Body of pancreas (tissue), 4 donors: Measurements from ENCODE around the gene ARHGAP24.

Experiments used
- POLR2A ChIP-seq, 3 donors: fragments of 450-650 bp; IDR thresholded peaks; one replicate each; pipeline ENCODE4 v1.6.1; 2016; ENCODE audit warnings: antibody characterized with exemption in 3 of 3, mild to moderate bottlenecking in 2 of 3
- TF ChIP-seq, protein P1 (sequence below), 7 experiments: fragments of 450-650 bp in 4 of 7; fragments of 200-600 bp in 3 of 7; sonication (generic) in 3 of 7; IDR thresholded peaks; one replicate each; pipeline ENCODE4 v1.5.1; 2016 to 2019; ENCODE audit warnings: antibody characterized with exemption in 7 of 7

DNA sequence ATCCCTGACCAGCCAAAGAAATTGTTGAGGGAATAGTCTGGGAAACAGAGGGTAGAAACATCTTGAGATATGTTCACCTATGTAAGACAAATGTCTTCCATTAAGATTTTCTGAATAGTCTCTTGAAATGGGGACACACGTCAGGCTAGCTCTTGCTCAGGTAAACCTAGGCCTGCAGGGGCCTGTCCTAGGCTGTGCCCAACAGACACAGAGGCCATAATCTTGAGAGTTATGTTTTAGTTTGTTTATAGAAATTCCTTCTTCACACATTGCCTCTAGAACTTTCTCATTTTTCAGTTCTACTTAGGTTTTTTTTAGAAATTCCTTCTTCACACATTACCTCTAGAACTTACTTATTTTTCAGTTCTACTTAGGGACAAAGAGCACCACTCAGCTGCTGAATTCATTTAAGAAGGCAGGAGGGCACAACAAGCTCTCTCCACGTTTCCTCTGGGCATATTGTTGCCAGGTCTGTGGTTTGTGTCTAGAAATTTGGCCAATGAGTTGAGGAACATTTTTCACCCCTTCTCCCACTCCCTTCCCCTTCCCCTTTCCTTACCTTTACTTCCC is 94.9 kb downstream of the ARHGAP24 start:
- no peak for TF ChIP-seq POLR2A (IDR thresholded peaks at IDR 0.05)
- TF ChIP-seq, protein P1, sequence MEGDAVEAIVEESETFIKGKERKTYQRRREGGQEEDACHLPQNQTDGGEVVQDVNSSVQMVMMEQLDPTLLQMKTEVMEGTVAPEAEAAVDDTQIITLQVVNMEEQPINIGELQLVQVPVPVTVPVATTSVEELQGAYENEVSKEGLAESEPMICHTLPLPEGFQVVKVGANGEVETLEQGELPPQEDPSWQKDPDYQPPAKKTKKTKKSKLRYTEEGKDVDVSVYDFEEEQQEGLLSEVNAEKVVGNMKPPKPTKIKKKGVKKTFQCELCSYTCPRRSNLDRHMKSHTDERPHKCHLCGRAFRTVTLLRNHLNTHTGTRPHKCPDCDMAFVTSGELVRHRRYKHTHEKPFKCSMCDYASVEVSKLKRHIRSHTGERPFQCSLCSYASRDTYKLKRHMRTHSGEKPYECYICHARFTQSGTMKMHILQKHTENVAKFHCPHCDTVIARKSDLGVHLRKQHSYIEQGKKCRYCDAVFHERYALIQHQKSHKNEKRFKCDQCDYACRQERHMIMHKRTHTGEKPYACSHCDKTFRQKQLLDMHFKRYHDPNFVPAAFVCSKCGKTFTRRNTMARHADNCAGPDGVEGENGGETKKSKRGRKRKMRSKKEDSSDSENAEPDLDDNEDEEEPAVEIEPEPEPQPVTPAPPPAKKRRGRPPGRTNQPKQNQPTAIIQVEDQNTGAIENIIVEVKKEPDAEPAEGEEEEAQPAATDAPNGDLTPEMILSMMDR (IDR thresholded peaks at IDR 0.05) = no peak
